GDM1 (cell line): ENCODE results near the gene NEMP1.
A peak's percentile ranks its signal among the peaks of the same experiment; 100 is the strongest.
"Not testable (repeated sequence)": the region's sequence is repeated elsewhere in the genome, so short reads cannot be mapped to it uniquely, and the experiment has no call there.

ENCODE experiments used
- DNase-seq: peaks from one replicate; lab custom pipeline; 2025; lab: John Stamatoyannopoulos, UW

The NEMP1 gene

DNA sequence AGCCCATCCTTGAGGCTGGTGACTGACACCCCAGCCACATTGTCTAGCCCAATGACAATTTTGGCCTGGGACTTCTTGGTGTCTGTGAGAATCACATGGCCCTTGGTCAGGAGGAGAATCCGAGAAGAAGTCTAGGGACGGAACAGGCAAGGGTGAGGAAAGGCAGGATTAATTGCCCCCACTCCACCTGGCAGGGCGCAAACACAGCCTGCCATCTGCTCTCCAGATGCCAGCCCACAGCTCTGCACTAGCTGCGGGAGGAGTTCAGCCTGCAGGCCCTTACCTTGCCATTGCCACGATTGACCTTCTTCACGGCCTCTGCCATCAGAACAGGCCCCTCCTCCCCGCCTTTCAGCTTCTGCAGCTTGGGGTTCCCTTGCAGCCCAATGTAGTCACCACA, 49.1 kb downstream of the NEMP1 start:
- DNase-seq, result no peak

- no peak for DNase-seq
Observed at GRCh38 chr12:57027805-57028153, 50.8 kb downstream of the NEMP1 start.

DNA sequence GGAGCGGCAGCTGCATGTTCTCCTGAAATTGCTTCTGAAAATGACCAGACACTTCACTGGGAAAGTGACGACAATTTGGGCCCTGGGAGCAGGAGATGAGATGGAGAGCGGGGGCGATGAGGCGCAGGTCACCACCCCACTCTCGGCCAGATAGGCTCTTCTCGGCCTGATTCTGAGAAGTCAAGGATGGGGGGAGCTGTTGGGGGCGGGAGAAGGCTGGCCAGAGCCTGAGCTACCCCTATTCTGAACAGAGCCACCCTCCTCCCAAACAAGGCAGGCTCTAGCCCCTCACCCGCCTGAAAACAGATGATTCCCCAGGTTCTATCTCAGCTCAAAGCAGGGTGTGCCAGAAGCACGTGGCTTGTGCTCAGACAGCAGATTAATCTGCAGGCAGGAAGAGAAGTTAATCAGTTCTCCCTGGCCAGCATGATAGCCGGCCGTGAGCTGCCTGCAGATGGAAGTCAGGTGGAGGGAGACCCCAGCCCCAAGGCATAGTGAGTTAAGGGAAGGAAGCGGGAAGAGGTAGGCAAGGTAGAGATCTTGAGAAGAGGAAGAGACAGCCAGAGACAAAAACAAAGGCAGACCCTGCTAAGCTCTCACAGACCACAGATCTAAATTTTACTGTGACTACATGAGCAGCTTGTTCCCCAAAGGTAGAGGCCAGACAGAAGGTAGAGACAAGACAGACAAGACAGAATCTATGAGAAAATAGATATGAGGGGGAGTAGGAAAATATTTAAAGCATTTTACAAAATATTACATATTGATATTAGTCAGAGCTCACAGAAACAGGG, 51.4 kb downstream of the NEMP1 start:
- DNase-seq, result no peak

DNA sequence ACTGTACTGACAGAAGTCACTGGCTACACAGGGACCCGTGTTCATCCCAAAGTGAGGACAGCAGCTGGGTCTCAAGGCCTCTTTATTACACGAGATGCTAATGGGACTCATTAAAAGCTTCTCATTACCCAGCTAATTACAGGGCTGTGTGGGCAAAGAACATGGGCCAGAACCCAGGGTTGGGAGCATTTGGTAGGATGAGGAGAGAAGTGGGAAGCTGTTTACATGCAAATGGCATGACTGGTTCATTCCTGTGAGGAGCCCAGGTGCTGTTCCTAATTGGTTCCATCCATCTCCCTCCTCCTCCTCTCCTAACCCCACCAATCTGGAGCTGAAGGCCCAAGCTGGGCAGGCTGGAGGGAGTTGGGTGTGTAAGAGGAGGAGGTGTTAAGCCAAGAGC, 53.4 kb downstream of the NEMP1 start:
- DNase-seq, result no peak

DNA sequence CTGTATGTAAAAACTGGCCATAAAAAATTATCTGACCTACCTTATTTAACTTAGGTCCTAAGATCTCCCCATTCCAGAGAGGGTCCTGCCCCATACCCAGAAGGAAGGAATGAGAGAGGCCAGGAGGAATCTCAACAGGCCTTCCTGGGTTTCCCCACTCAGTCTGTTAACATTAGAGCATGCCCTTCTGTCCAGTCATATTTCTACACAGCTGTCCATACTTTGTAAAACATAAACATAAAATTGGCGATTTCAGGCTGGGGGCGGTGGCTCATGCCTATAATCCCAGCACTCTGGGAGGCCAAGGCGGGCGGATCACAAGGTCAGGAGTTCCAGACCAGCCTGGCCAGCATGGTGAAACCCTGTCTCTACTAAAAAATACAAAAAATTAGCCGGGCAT, 56.3 kb downstream of the NEMP1 start:
- not testable (repeated sequence) for DNase-seq

GRCh38 chr12:57019983-57020719, 58.4 kb downstream of the NEMP1 start:
- DNase-seq, result no peak

GRCh38 chr12:57018906-57019305, 59.7 kb downstream of the NEMP1 start:
- no peak for DNase-seq

- not testable (repeated sequence) for DNase-seq
Observed at GRCh38 chr12:57018353-57018752, 60.2 kb downstream of the NEMP1 start.

GRCh38 chr12:57016348-57016747, 62.2 kb downstream of the NEMP1 start, which contains the start of gene TAC3:
TSS of gene TAC3 (minus strand) at chr12:57016529. CDS start at chr12:57015797, 732 bp downstream.
- no peak for DNase-seq

GRCh38 chr12:57012600-57013465, 65.8 kb downstream of the NEMP1 start:
- no peak for DNase-seq

DNA sequence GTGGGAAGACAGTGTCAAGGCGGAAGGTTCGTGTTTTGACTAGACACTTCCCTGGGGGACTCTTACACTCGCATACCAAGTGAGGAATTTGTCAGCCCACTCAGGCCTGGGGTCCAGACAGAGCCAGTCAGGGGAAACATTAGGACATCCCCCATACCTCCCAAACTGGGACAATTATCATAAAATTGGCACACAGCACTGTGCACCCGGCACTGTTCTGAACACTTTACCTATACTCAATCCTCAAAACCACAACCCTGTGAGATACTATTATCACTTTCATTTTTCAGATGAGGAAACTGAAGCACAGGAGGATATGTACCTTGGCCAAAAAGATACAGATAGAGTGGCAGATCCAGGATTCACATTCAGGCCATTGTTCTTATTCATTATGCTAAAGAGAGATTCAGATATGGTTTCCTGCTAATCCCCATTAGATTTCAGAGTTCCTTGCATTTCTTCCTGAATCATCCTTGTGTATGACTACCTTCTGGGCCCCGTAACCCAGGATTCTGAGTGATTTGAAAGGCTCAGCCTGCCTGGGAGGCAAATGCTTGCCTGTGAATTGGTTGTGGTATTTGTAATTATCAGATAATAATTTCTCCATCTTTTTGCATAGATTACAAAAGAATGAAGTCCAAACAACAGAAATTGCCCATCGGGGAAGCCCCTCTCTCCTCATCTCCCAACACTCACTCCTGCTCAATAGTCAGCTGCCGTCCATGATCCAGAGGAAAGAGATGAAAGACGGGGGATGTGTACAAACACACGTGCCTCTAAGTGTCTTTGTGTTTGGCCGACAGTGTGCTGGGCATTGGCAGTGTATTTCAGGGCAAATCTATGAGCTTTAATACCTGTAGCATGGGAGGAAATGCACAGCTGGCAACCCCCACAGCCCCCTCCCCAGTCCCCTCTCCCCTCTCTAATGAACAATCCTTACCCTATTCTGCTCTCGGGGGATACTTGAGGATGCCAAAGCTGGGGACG, 66.9 kb downstream of the NEMP1 start:
- DNase-seq, result no peak

GRCh38 chr12:57010627-57011247, 67.9 kb downstream of the NEMP1 start:
- no peak for DNase-seq

GRCh38 chr12:57009949-57010626, 68.5 kb downstream of the NEMP1 start:
- DNase-seq, result no peak

- DNase-seq, result peak; percentile 59
Observed at GRCh38 chr12:57008178-57008577, 70.4 kb downstream of the NEMP1 start.

GRCh38 chr12:57006809-57007475, 71.6 kb downstream of the NEMP1 start:
- no peak for DNase-seq

DNA sequence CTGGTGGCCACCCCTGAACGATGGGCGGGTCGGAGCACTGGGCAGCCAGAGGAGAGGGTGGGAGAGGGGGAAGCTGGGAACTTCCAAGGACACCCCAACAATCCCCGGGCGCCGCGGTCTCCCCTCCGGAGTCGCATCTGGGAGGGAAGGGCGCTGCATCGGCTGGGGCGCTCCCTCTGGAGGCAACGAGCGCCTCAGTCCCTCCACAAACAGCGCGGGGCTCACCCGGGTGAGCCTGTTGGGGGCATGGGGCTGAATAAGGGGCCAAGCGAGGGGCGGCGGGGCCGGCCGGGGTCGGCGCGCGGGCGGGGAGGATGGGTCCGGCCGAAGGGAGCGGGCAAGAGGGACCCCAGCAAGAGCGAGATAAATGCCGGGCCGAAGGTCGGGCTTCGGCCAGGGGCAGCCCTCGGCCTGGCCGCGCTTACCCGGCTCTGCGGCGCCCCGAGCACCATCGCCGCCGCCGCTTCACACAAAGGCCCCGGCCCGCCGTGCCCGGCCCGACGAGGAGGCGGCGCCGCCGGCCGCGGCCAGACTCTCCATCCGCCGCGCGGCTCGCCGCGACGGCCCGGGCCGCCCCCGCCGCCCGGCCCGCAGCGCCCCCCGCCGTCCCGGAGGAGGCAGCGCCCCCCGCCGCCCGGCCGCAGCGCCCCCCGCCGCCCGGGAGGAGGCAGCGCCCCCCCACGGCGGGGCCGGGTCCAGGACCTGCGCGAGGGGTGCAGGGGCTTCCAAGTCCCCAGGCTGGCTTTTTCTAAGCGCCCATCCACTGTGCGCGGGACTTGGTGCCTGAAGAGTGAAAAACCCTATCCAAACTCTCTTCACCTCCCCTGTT, 72.4 kb downstream of the NEMP1 start, which contains the start of gene ZBTB39:
ZBTB39 (minus strand) TSS at position 567 of the 829 bp plus-strand sequence. CDS start 1,629 bp downstream, outside the sequence.
- DNase-seq, result peak; percentile 55
